Measurements from ENCODE around the gene LGALS1.
"Not testable (repeated sequence)": the region's sequence is repeated elsewhere in the genome, so short reads cannot be mapped to it uniquely, and the experiment has no call there.

The LGALS1 gene

GRCh38 chr22:37692627-37693285 lies 17.3 kb downstream of the LGALS1 start:
- no peak for DNase-seq (ENCODE audit: low read depth)
- H3K4me3 ChIP-seq (ENCODE audit: low read length) = no peak overlapping the region
- no peak for TF ChIP-seq CTCF (conservative IDR thresholded peaks at IDR 0.05; ENCODE audit: low read depth, low read length)

GRCh38 chr22:37694131-37694530 lies 18.7 kb downstream of the LGALS1 start:
- not testable (repeated sequence) for DNase-seq (ENCODE audit: low read depth); H3K4me3 ChIP-seq (ENCODE audit: low read length)

GRCh38 chr22:37696260-37696656 lies 20.8 kb downstream of the LGALS1 start:
- not testable (repeated sequence) for DNase-seq (ENCODE audit: low read depth)
- peak overlapping the region; percentile 30 for H3K4me3 ChIP-seq (ENCODE audit: low read length)

- DNase-seq (ENCODE audit: low read depth) = peak; percentile 84
- peak within 1 kb of the TSS; percentile 41 for H3K4me3 ChIP-seq (ENCODE audit: low read length)
- TF ChIP-seq CTCF (conservative IDR thresholded peaks at IDR 0.05; ENCODE audit: low read depth, low read length) = peak; percentile 69
Observed at GRCh38 chr22:37696657-37697537, 21.5 kb downstream of the LGALS1 start, which contains the start of gene TRIOBP. Gene TRIOBP, plus strand, starts transcription at chr22:37697048. Its CDS starts 4,318 bp downstream, at chr22:37701366.

- peak overlapping the region; percentile 41 for H3K4me3 ChIP-seq (ENCODE audit: low read length)
- TF ChIP-seq CTCF (conservative IDR thresholded peaks at IDR 0.05; ENCODE audit: low read depth, low read length) = no peak
- no peak for DNase-seq (ENCODE audit: low read depth)
Observed at GRCh38 chr22:37697538-37697835, 22.1 kb downstream of the LGALS1 start.

- no peak for TF ChIP-seq CTCF (conservative IDR thresholded peaks at IDR 0.05; ENCODE audit: low read depth, low read length)
- DNase-seq (ENCODE audit: low read depth) = no peak
- H3K4me3 ChIP-seq (ENCODE audit: low read length) = no peak overlapping the region
Observed at GRCh38 chr22:37701141-37701786, 25.8 kb downstream of the LGALS1 start.

- no peak overlapping the region for H3K4me3 ChIP-seq (ENCODE audit: low read length)
- no peak for DNase-seq (ENCODE audit: low read depth)
- TF ChIP-seq CTCF (conservative IDR thresholded peaks at IDR 0.05; ENCODE audit: low read depth, low read length) = no peak
Observed at GRCh38 chr22:37703906-37704305, 28.5 kb downstream of the LGALS1 start.

GRCh38 chr22:37704645-37705044 lies 29.2 kb downstream of the LGALS1 start:
- no peak for TF ChIP-seq CTCF (conservative IDR thresholded peaks at IDR 0.05; ENCODE audit: low read depth, low read length)
- H3K4me3 ChIP-seq (ENCODE audit: low read length) = no peak overlapping the region
- no peak for DNase-seq (ENCODE audit: low read depth)
